DOHH2 (cell line): ENCODE results near the gene RAB26.

Source experiments
- CTCF ChIP-seq: fragments of 200-600 bp; sonication (generic); IDR thresholded peaks from one replicate; pipeline ENCODE4 v1.5.1; 2014; ENCODE audit warnings: antibody characterized with exemption, mild to moderate bottlenecking, low read depth, low read length; ENCODE audit not compliant: poor library complexity, severe bottlenecking
- EZH2phosphoT487 ChIP-seq: fragments of 200-600 bp; sonication (generic); IDR thresholded peaks from 2 replicates; pipeline ENCODE4 v1.6.1; 2017; ENCODE audit warnings: borderline replicate concordance, mild to moderate bottlenecking, antibody characterized with exemption, low read length, moderate library complexity, mixed read lengths

- TF ChIP-seq CTCF (no peak), EZH2phosphoT487 (no peak)
These were observed 29.1 kb downstream of the RAB26 start for GRCh38 chr16:2177561-2177960.
